Neuronal stem cell (in vitro differentiated cells): ENCODE measurements around the gene ZNF26.

Experiments
- DNase-seq: peaks from one replicate; pipeline ENCODE4 v3.0.0-alpha.2; 2013; ENCODE audit warnings: low spot score
- H2AFZ ChIP-seq: one replicate; pipeline ENCODE4 v1.6.1; 2013; ENCODE audit warnings: mild to moderate bottlenecking, low read length, inconsistent platforms
- H2AK5ac ChIP-seq: 2 replicates; pipeline ENCODE4 v1.6.1; 2013; ENCODE audit warnings: low read depth, mild to moderate bottlenecking, inconsistent platforms, low read length, moderate library complexity, mixed read lengths
- H2BK120ac ChIP-seq: 2 replicates; pipeline ENCODE4 v1.6.1; 2013; ENCODE audit warnings: low read depth, mild to moderate bottlenecking, inconsistent platforms, low read length, moderate library complexity, mixed read lengths
- H2BK12ac ChIP-seq: one replicate; pipeline ENCODE4 v1.6.1; 2013; ENCODE audit warnings: low read length, inconsistent platforms
- H2BK15ac ChIP-seq: 2 replicates; pipeline ENCODE4 v1.6.1; 2013; ENCODE audit warnings: mild to moderate bottlenecking, low read length, inconsistent platforms, mixed read lengths
- H2BK5ac ChIP-seq: one replicate; pipeline ENCODE4 v1.6.1; 2013; ENCODE audit warnings: inconsistent platforms, mild to moderate bottlenecking, low read length, moderate library complexity
- H3K14ac ChIP-seq: one replicate; pipeline ENCODE4 v1.6.1; 2013; ENCODE audit warnings: low read length, inconsistent platforms
- H3K18ac ChIP-seq: 2 replicates; pipeline ENCODE4 v1.6.1; 2013; ENCODE audit warnings: low read length, inconsistent platforms
- H3K23ac ChIP-seq: 2 replicates; pipeline ENCODE4 v1.6.1; 2013; ENCODE audit warnings: low read depth, mild to moderate bottlenecking, mixed read lengths, low read length, inconsistent platforms; ENCODE audit not compliant: poor library complexity
- H3K27ac ChIP-seq: replicated peaks from 3 replicates; pipeline ENCODE4 v1.5.1; 2013; ENCODE audit warnings: low read length, inconsistent platforms
- H3K27me3 ChIP-seq, 3 experiments: 2 replicates each; pipeline ENCODE4 v1.6.1; 2013; ENCODE audit warnings: low read length in 3 of 3, mild to moderate bottlenecking in 2 of 3, inconsistent platforms in 1 of 3, low read depth in 1 of 3, mixed read lengths in 1 of 3, moderate library complexity in 1 of 3; ENCODE audit not compliant: control insufficient read depth in 3 of 3, insufficient read depth in 3 of 3
- H3K36me3 ChIP-seq, 2 donors: replicated peaks in 1 of 2; 2 replicates each; pipeline ENCODE4 v1.6.1; 2013; ENCODE audit warnings: low read length in 2 of 2; ENCODE audit not compliant: control insufficient read depth in 2 of 2, insufficient read depth in 2 of 2
- H3K4ac ChIP-seq: 2 replicates; pipeline ENCODE4 v1.6.1; 2013; ENCODE audit warnings: inconsistent platforms, mild to moderate bottlenecking, low read length, moderate library complexity
- H3K4me1 ChIP-seq, 2 donors: 1 replicate in 1 of 2; 2 replicates in 1 of 2; pipeline ENCODE4 v1.6.1; 2013; ENCODE audit warnings: low read length in 2 of 2, low read depth in 1 of 2; ENCODE audit not compliant: control insufficient read depth in 2 of 2, insufficient read depth in 1 of 2
- H3K4me2 ChIP-seq: one replicate; pipeline ENCODE4 v1.6.1; 2013; ENCODE audit warnings: mild to moderate bottlenecking, low read length, inconsistent platforms; ENCODE audit not compliant: insufficient read depth, poor library complexity, severe bottlenecking
- H3K4me3 ChIP-seq, 2 donors: 2 replicates each; pipeline ENCODE4 v1.5.1; 2013; ENCODE audit warnings: low read length in 2 of 2, mild to moderate bottlenecking in 2 of 2, inconsistent platforms in 1 of 2, moderate library complexity in 1 of 2
- H3K79me1 ChIP-seq: one replicate; pipeline ENCODE4 v1.6.1; 2013; ENCODE audit warnings: low read depth, mild to moderate bottlenecking, inconsistent platforms, low read length, moderate library complexity
- H3K9ac ChIP-seq: one replicate; pipeline ENCODE4 v1.6.1; 2013; ENCODE audit warnings: mild to moderate bottlenecking, low read depth, low read length, inconsistent platforms; ENCODE audit not compliant: poor library complexity
- H3K9me3 ChIP-seq, 2 donors: replicated peaks in 1 of 2; 2 replicates each; pipeline versions ENCODE3 to v1.6.1; 2013; ENCODE audit warnings: low read length in 2 of 2, mild to moderate bottlenecking in 2 of 2, inconsistent platforms in 1 of 2, low read depth in 1 of 2, mixed read lengths in 1 of 2, moderate library complexity in 1 of 2; ENCODE audit not compliant: control insufficient read depth in 2 of 2, insufficient read depth in 1 of 2
- H4K8ac ChIP-seq: one replicate; pipeline ENCODE4 v1.6.1; 2013; ENCODE audit warnings: low read depth, mild to moderate bottlenecking, inconsistent platforms, low read length, moderate library complexity
- H4K91ac ChIP-seq: one replicate; pipeline ENCODE4 v1.6.1; 2013; ENCODE audit warnings: low read length, low read depth, mild to moderate bottlenecking, inconsistent platforms; ENCODE audit not compliant: poor library complexity
- WGBS, 2 donors: extraction: QIAGEN DNeasy Blood & Tissue Kit; methylation state at CpG; one replicate each; pipeline ENCODE4 v1.1.7; 2013; ENCODE audit warnings: missing lambda C conversion rate in 2 of 2, mixed read lengths in 1 of 2; ENCODE audit not compliant: insufficient read length in 2 of 2, insufficient replicate concordance in 1 of 2; ENCODE audit errors: extremely low coverage in 2 of 2; 5-methylcytosine and 5-hydroxymethylcytosine counted together

ZNF26 gene

DNA sequence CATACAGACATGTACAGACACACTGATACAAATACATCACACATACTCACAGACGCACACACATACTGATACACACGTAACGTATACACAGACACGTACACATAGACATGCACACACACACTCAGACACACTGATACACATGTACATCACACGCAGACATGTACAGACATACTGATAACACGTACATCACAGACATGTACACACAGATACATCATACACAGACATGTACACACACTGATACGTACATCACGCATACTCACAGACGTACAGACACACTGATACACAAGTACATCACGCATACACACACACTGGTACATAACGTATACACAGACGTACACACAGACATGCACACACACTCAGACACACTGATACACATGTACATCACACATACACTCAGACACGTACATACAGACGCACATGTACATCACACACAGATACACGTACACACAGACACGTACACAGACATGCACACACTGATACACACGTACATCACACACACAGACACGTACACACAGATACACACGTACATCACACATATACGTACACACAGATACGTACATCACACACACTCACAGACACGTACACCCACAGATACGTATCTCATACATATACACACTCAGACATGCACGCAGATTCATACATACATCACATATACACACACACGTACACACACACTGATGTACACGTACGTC, 35.2 kb upstream of the ZNF26 start:
- no peak overlapping the region for H3K23ac ChIP-seq
- no peaks in the 10 kb centered on the region for H3K27me3 ChIP-seq
- H3K4me1 ChIP-seq, result peaks cover 0 to 4% of the 10 kb centered on the region in 2 donors
- H2AK5ac ChIP-seq, result no peak overlapping the region
- H3K27ac ChIP-seq, result no peak overlapping the region
- H3K4ac ChIP-seq, result no peak overlapping the region
- no peak overlapping the region for H3K4me2 ChIP-seq
- DNase-seq, result no peak
- no peak overlapping the region for H2BK15ac ChIP-seq
- peaks cover 14% of the 10 kb centered on the region for H3K79me1 ChIP-seq
- H3K14ac ChIP-seq, result no peak overlapping the region
- no peak overlapping the region for H2AFZ ChIP-seq
- no CpG with 5 or more reads among the region's 27 CpGs for WGBS, 2 donors
- H3K4me3 ChIP-seq, result peak overlapping the region in 1 of 2 donors; percentile 55
- H3K36me3 ChIP-seq, result peaks cover 24 to 37% of the 10 kb centered on the region in 2 donors
- no peak overlapping the region for H4K91ac ChIP-seq
- no peak overlapping the region for H3K18ac ChIP-seq
- H3K9ac ChIP-seq, result no peak overlapping the region
- no peak overlapping the region for H2BK120ac ChIP-seq
- H2BK5ac ChIP-seq, result no peak overlapping the region
- no peak overlapping the region for H2BK12ac ChIP-seq
- H4K8ac ChIP-seq, result no peak overlapping the region
- peaks cover 53 to 84% of the 10 kb centered on the region in 2 donors for H3K9me3 ChIP-seq

DNA sequence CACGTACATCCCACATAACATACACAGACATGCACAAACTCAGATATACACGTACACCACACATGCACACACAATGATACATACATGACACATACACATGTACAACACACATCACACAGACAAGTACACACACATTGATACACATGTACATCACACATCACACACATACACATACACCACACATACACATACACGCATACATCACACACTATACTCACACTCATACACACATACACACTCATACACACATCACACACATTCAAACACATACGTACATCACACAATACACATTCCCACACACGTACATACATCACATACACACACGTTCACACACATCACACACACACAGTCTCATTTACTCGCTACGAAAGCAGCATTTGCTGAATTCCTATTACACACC, 34.5 kb upstream of the ZNF26 start:
- no peak overlapping the region for H2AK5ac ChIP-seq
- no peak overlapping the region for H2BK120ac ChIP-seq
- no peak for DNase-seq
- H3K27ac ChIP-seq, result no peak overlapping the region
- no peak overlapping the region for H3K4ac ChIP-seq
- H2BK5ac ChIP-seq, result no peak overlapping the region
- H3K9ac ChIP-seq, result peak overlapping the region; percentile 63
- H3K4me3 ChIP-seq, result peak overlapping the region in 1 of 2 donors; percentile 55
- H3K27me3 ChIP-seq, result no peaks in the 10 kb centered on the region
- H3K14ac ChIP-seq, result no peak overlapping the region
- H4K8ac ChIP-seq, result no peak overlapping the region
- no peak overlapping the region for H4K91ac ChIP-seq
- H3K79me1 ChIP-seq, result peaks cover 14% of the 10 kb centered on the region
- peaks cover 21 to 30% of the 10 kb centered on the region in 2 donors for H3K36me3 ChIP-seq
- H3K18ac ChIP-seq, result no peak overlapping the region
- peaks cover 0 to 5% of the 10 kb centered on the region in 2 donors for H3K4me1 ChIP-seq
- peaks cover 47 to 77% of the 10 kb centered on the region in 2 donors for H3K9me3 ChIP-seq
- H2BK15ac ChIP-seq, result no peak overlapping the region
- H2BK12ac ChIP-seq, result no peak overlapping the region
- WGBS, 2 donors, result 100% methylated on average over 4 to 6 of the region's 8 CpGs
- no peak overlapping the region for H3K4me2 ChIP-seq
- H2AFZ ChIP-seq, result no peak overlapping the region
- no peak overlapping the region for H3K23ac ChIP-seq

DNA sequence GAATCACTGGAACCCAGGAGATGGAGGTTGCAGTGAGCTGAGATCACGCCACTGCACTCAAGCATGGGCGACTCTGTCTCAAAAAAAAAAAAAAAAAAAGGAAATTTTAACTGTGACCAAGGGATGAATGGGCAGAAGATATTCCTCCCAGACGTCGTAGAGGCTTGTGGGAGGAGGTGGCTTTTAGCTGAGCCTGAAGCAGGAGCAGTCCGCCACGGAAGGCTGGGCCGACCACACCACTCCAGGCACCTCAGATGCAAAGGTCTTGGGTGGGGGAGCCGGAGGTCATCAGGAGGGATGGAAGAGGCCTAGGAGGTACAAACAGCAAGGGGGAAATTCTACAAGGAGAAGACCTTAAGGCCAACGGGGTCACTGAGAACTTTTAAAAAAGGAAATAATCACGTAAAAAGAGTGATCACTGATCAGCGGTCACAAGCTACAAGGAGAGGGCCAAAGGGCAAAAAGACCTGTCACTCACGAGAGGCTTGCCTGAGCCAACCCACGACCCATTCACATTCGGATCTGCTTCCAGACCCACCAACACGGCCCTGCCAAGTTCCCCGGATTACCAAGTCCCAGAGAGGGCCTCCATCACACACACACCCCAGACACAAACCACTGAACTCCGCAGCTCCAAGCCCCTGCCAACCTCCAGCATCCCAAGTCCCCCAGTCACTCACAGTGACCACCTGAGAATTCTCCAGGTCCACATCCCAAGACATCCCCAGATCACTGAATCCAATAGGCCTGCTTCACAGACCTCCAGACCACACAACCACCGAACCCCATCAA, 33.6 kb upstream of the ZNF26 start:
- no peak overlapping the region for H2AK5ac ChIP-seq
- H3K9ac ChIP-seq, result no peak overlapping the region
- H3K4me1 ChIP-seq, result peaks cover 0 to 6% of the 10 kb centered on the region in 2 donors
- H3K4me3 ChIP-seq, result peak overlapping the region in 1 of 2 donors; percentile 9
- no peak overlapping the region for H2AFZ ChIP-seq
- no peak overlapping the region for H3K18ac ChIP-seq
- no peak overlapping the region for H3K27ac ChIP-seq
- no peak overlapping the region for H4K8ac ChIP-seq
- H3K4me2 ChIP-seq, result no peak overlapping the region
- no peak overlapping the region for H2BK120ac ChIP-seq
- peaks cover 47 to 76% of the 10 kb centered on the region in 2 donors for H3K9me3 ChIP-seq
- H4K91ac ChIP-seq, result no peak overlapping the region
- no peaks in the 10 kb centered on the region for H3K27me3 ChIP-seq
- H3K79me1 ChIP-seq, result peaks cover 14% of the 10 kb centered on the region
- H2BK15ac ChIP-seq, result no peak overlapping the region
- no CpG with 5 or more reads among the region's 18 CpGs for WGBS, 2 donors
- no peak for DNase-seq
- no peak overlapping the region for H2BK5ac ChIP-seq
- H2BK12ac ChIP-seq, result no peak overlapping the region
- H3K14ac ChIP-seq, result no peak overlapping the region
- no peak overlapping the region for H3K23ac ChIP-seq
- no peak overlapping the region for H3K4ac ChIP-seq
- peaks cover 21 to 26% of the 10 kb centered on the region in 2 donors for H3K36me3 ChIP-seq

- H2AK5ac ChIP-seq, result no peak overlapping the region
- peaks cover 19 to 23% of the 10 kb centered on the region in 2 donors for H3K36me3 ChIP-seq
- no peak overlapping the region for H3K14ac ChIP-seq
- no CpG with 5 or more reads among the region's 2 CpGs for WGBS, 2 donors
- peaks cover 45 to 74% of the 10 kb centered on the region in 2 donors for H3K9me3 ChIP-seq
- no peak overlapping the region for H2BK5ac ChIP-seq
- H2AFZ ChIP-seq, result no peak overlapping the region
- H2BK120ac ChIP-seq, result no peak overlapping the region
- no peak overlapping the region for H3K4ac ChIP-seq
- H3K4me3 ChIP-seq, result peak overlapping the region in 1 of 2 donors; percentile 9
- no peak overlapping the region for H2BK15ac ChIP-seq
- no peak overlapping the region for H3K9ac ChIP-seq
- peaks cover 0 to 6% of the 10 kb centered on the region in 2 donors for H3K4me1 ChIP-seq
- H3K79me1 ChIP-seq, result peaks cover 14% of the 10 kb centered on the region
- H3K18ac ChIP-seq, result no peak overlapping the region
- no peak overlapping the region for H4K91ac ChIP-seq
- no peak overlapping the region for H3K23ac ChIP-seq
- DNase-seq, result no peak
- H3K4me2 ChIP-seq, result no peak overlapping the region
- H2BK12ac ChIP-seq, result no peak overlapping the region
- no peak overlapping the region for H4K8ac ChIP-seq
- H3K27me3 ChIP-seq, result no peaks in the 10 kb centered on the region
- H3K27ac ChIP-seq, result no peak overlapping the region
These were observed 33.1 kb upstream of the ZNF26 start for GRCh38 chr12:132953163-132953425.
